Ramos (cell line): ENCODE results near the gene RAB1A.
"Not testable (repeated sequence)": the region's sequence is repeated elsewhere in the genome, so short reads cannot be mapped to it uniquely, and the experiment has no call there.

ENCODE experiments used
- in situ Hi-C: fragments of 300-500 bp; cut with MboI; formaldehyde crosslinking; loops from one replicate; pipeline ENCODE4 v1.14.3; 2022; ENCODE audit warnings: low sequenced_read_pairs; ENCODE audit not compliant: unreplicated experiment

RAB1A gene

GRCh38 chr2:65129826-65130663, at the start of gene RAB1A:
RAB1A (minus strand) TSS chr2:65130106; CDS start chr2:65129915, 191 bp downstream.
- in situ Hi-C loops, result no loop called here

- in situ Hi-C loops, result loop anchor here (25.0 kb wide), 1 partner anchor 841 kb away; no protein-coding TSS in a partner anchor
Measured at GRCh38 chr2:65177751-65178442, 48.0 kb upstream of the RAB1A start.

GRCh38 chr2:65175894-65176530, 46.1 kb upstream of the RAB1A start:
- in situ Hi-C loops, result loop anchor here (25.0 kb wide), 1 partner anchor 839 kb away; no protein-coding TSS in a partner anchor

GRCh38 chr2:65174031-65174430, 44.1 kb upstream of the RAB1A start:
- in situ Hi-C loops, result not testable (repeated sequence)

- in situ Hi-C loops, result no loop called here
Measured at GRCh38 chr2:65172994-65173790, 43.3 kb upstream of the RAB1A start.

GRCh38 chr2:65170611-65171477, 40.9 kb upstream of the RAB1A start:
- in situ Hi-C loops, result not testable (repeated sequence)

GRCh38 chr2:65169760-65170136, 39.8 kb upstream of the RAB1A start:
- in situ Hi-C loops, result loop anchor here (5.0 kb wide), 1 partner anchor 107 kb away; no protein-coding TSS in a partner anchor

- in situ Hi-C loops, result loop anchor here (5.0 kb wide), 1 partner anchor 103 kb away; no protein-coding TSS in a partner anchor
Measured at GRCh38 chr2:65165558-65165957, 35.7 kb upstream of the RAB1A start.

GRCh38 chr2:65164426-65164891, 34.6 kb upstream of the RAB1A start:
- in situ Hi-C loops, result no loop called here

GRCh38 chr2:65161551-65162100, 31.7 kb upstream of the RAB1A start:
- in situ Hi-C loops, result no loop called here

GRCh38 chr2:65159906-65160305, 30.0 kb upstream of the RAB1A start:
- in situ Hi-C loops, result no loop called here

- in situ Hi-C loops, result no loop called here
Measured at GRCh38 chr2:65159261-65159660, 29.4 kb upstream of the RAB1A start.

- in situ Hi-C loops, result no loop called here
Measured at GRCh38 chr2:65158557-65158956, 28.7 kb upstream of the RAB1A start.

GRCh38 chr2:65157856-65158255, 27.9 kb upstream of the RAB1A start:
- in situ Hi-C loops, result not testable (repeated sequence)

GRCh38 chr2:65156041-65156440, 26.1 kb upstream of the RAB1A start:
- in situ Hi-C loops, result no loop called here

- in situ Hi-C loops, result no loop called here
Measured at GRCh38 chr2:65153515-65153914, 23.6 kb upstream of the RAB1A start.

GRCh38 chr2:65146078-65146477, 16.2 kb upstream of the RAB1A start:
- in situ Hi-C loops, result no loop called here

- in situ Hi-C loops, result no loop called here
Measured at GRCh38 chr2:65144571-65144970, 14.7 kb upstream of the RAB1A start.

GRCh38 chr2:65142515-65142914, 12.6 kb upstream of the RAB1A start:
- in situ Hi-C loops, result no loop called here
